ENCODE measurements around the gene LHPP.

DNA sequence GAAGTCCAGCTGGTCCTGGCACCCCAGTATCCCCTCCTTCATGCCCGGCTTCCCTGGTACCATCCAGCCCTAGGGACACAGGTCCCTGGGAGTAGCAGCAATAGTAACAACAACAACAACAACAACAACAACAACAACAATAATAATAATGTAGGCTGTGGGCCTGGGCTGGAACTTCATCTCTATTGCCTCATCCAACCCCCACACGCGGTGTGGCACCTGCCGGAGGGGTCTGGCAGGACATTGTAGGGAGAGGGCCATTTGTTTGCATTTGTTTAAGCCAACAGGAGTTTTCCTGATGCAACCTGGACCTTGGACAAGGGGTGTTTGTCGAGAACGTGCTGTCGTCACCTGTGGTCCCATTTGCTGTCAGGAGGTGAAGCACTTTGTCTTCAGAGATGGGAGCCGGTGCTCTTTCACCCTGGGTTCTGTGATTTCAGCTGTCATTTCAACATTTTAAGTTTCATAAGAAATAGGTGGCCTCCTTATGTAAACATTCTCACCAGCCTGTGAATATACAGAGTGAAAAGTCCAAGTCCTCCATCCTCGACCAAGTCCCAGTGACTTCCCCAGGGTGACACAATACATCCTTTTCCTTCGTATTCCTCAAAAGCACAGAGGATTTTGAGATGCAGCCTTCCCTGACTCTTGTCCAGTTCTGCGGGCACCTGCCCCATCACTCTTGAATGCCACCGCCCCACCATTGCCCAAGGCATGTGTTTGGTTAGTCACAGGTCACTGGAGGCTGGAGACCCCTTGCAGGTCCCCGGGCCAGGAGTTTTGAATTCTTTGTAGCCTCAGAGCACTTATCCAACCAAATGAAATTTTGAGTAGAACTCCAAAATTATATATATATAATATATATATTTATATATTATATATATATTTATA lies 9.2 kb downstream of the LHPP start:
- TF ChIP-seq, protein P1, sequence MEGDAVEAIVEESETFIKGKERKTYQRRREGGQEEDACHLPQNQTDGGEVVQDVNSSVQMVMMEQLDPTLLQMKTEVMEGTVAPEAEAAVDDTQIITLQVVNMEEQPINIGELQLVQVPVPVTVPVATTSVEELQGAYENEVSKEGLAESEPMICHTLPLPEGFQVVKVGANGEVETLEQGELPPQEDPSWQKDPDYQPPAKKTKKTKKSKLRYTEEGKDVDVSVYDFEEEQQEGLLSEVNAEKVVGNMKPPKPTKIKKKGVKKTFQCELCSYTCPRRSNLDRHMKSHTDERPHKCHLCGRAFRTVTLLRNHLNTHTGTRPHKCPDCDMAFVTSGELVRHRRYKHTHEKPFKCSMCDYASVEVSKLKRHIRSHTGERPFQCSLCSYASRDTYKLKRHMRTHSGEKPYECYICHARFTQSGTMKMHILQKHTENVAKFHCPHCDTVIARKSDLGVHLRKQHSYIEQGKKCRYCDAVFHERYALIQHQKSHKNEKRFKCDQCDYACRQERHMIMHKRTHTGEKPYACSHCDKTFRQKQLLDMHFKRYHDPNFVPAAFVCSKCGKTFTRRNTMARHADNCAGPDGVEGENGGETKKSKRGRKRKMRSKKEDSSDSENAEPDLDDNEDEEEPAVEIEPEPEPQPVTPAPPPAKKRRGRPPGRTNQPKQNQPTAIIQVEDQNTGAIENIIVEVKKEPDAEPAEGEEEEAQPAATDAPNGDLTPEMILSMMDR (IDR thresholded peaks at IDR 0.05 in 8 of 11, conservative IDR thresholded peaks at IDR 0.05 in 3 of 11) = no peak
- TF ChIP-seq POLR2A (IDR thresholded peaks at IDR 0.05) = no peak

Data from spleen (tissue), 7 donors.